OCI-LY1 (cell line): ENCODE data around the gene UNC13D.

Experiments
- H2AFZ ChIP-seq: fragments of 200-600 bp; sonication (generic), shearing (Covaris generic); 2 replicates; pipeline ENCODE4 v1.6.0; 2014; ENCODE audit warnings: antibody characterized with exemption, mild to moderate bottlenecking, low read length
- H3F3A ChIP-seq: fragments of 200-600 bp; sonication (generic), shearing (Covaris generic); 2 replicates; pipeline ENCODE4 v1.6.0; 2014; ENCODE audit warnings: mild to moderate bottlenecking, antibody characterized with exemption, low read length, moderate library complexity; ENCODE audit not compliant: insufficient read depth
- H3K27ac ChIP-seq: fragments of 200-600 bp; sonication (generic); 2 replicates; pipeline ENCODE4 v1.5.1; 2014; ENCODE audit warnings: low read length, mixed run types, mild to moderate bottlenecking, low read depth; ENCODE audit not compliant: poor library complexity, severe bottlenecking
- H3K27me3 ChIP-seq: fragments of 200-600 bp; sonication (generic); 2 replicates; pipeline ENCODE4 v1.6.0; 2014; ENCODE audit warnings: antibody characterized with exemption, mild to moderate bottlenecking, low read length, moderate library complexity; ENCODE audit not compliant: insufficient read depth
- H3K36me3 ChIP-seq: fragments of 200-600 bp; sonication (generic); 2 replicates; pipeline ENCODE4 v1.6.1; 2014; ENCODE audit warnings: mild to moderate bottlenecking, antibody characterized with exemption, low read length, moderate library complexity, mixed read lengths; ENCODE audit not compliant: insufficient read depth
- H3K4me1 ChIP-seq: fragments of 200-600 bp; sonication (generic); 2 replicates; pipeline ENCODE4 v1.5.1; 2014; ENCODE audit warnings: mild to moderate bottlenecking, low read length, moderate library complexity; ENCODE audit not compliant: insufficient read depth, severe bottlenecking
- H3K4me2 ChIP-seq: fragments of 200-600 bp; sonication (generic), shearing (Covaris generic); 2 replicates; pipeline ENCODE4 v1.6.1; 2014; ENCODE audit warnings: low read length
- H3K4me3 ChIP-seq: fragments of 200-600 bp; sonication (generic); 2 replicates; pipeline ENCODE4 v1.5.1; 2014; ENCODE audit warnings: low read length, low read depth, mild to moderate bottlenecking, mixed read lengths; ENCODE audit not compliant: poor library complexity, severe bottlenecking
- H3K79me2 ChIP-seq: fragments of 200-600 bp; shearing (Covaris generic); 2 replicates; pipeline ENCODE4 v1.6.1; 2016; ENCODE audit warnings: mixed run types, low read length, mixed read lengths; ENCODE audit not compliant: insufficient read depth
- H3K9ac ChIP-seq: fragments of 200-600 bp; sonication (generic), shearing (Covaris generic); 2 replicates; pipeline ENCODE4 v1.6.1; 2014; ENCODE audit warnings: mild to moderate bottlenecking, low read length, mixed read lengths
- H3K9me2 ChIP-seq: fragments of 200-600 bp; sonication (generic), shearing (Covaris generic); 2 replicates; pipeline ENCODE4 v1.6.1; 2014; ENCODE audit warnings: low read depth, mild to moderate bottlenecking, low read length, mixed read lengths
- H3K9me3 ChIP-seq: fragments of 200-600 bp; shearing (Covaris generic); 2 replicates; pipeline ENCODE4 v1.6.1; 2014; ENCODE audit warnings: low read length, mixed read lengths
- H4K20me1 ChIP-seq: fragments of 200-600 bp; sonication (generic), shearing (Covaris generic); 2 replicates; pipeline ENCODE4 v1.6.0; 2016; ENCODE audit warnings: mild to moderate bottlenecking, low read length; ENCODE audit not compliant: insufficient read depth
- CTCF ChIP-seq: fragments of 200-600 bp; sonication (generic), shearing (Covaris generic); IDR thresholded peaks from 2 replicates; pipeline ENCODE4 v1.5.1; 2017; ENCODE audit warnings: mild to moderate bottlenecking, antibody characterized with exemption, low read length, moderate library complexity, mixed read lengths
- EZH2 ChIP-seq: fragments of 200-600 bp; sonication (generic), shearing (Covaris generic); IDR thresholded peaks from 2 replicates; pipeline ENCODE4 v1.8.0; 2017; ENCODE audit warnings: borderline replicate concordance, mixed run types, mild to moderate bottlenecking, antibody characterized with exemption, low read length, moderate library complexity, mixed read lengths

Gene UNC13D

GRCh38 chr17:75828741-75829140 is 15.5 kb downstream of the UNC13D start:
- peak overlapping the region; percentile 69 for H3K4me2 ChIP-seq
- peaks cover 26% of the 10 kb centered on the region; the same call in 1 of the 2 replicates for H3K36me3 ChIP-seq
- no peak overlapping the region for H2AFZ ChIP-seq
- H3K79me2 ChIP-seq: no peaks in the 10 kb centered on the region
- no peaks in the 10 kb centered on the region for H3K9me3 ChIP-seq
- H3K4me1 ChIP-seq: peaks cover 55% of the 10 kb centered on the region
- no peaks in the 10 kb centered on the region for H4K20me1 ChIP-seq
- H3K27me3 ChIP-seq: 0 out of 2 replicates have a peak, but pooled peaks cover 5% of the 10 kb centered on the region
- peak overlapping the region; percentile 54 for H3K9ac ChIP-seq
- H3F3A ChIP-seq: no peaks in the 10 kb centered on the region
- peak overlapping the region; percentile 49 for H3K4me3 ChIP-seq
- peak overlapping the region; percentile 82 for H3K27ac ChIP-seq
- TF ChIP-seq EZH2: no peak
- no peak for TF ChIP-seq CTCF
- H3K9me2 ChIP-seq: no peaks in the 10 kb centered on the region

- Histone ChIP-seq H3K9me2 (no peaks in the 10 kb centered on the region), H4K20me1 (no peaks in the 10 kb centered on the region), H3K27ac (peak overlapping the region; percentile 82), H3K27me3 (no peaks in the 10 kb centered on the region), H2AFZ (no peak overlapping the region), H3K36me3 (peaks cover 33% of the 10 kb centered on the region; the same call in 1 of the 2 replicates), H3K4me3 (peak overlapping the region; percentile 49), H3F3A (no peaks in the 10 kb centered on the region), H3K4me1 (peaks cover 52% of the 10 kb centered on the region), H3K79me2 (no peaks in the 10 kb centered on the region), H3K9ac (peak overlapping the region; percentile 54), H3K9me3 (no peaks in the 10 kb centered on the region), H3K4me2 (peak overlapping the region; percentile 69)
- TF ChIP-seq EZH2 (no peak), CTCF (no peak)
Measured at GRCh38 chr17:75828076-75828400, 16.2 kb downstream of the UNC13D start.

GRCh38 chr17:75827308-75828075 is 16.7 kb downstream of the UNC13D start:
- Histone ChIP-seq H3K9me2 (no peaks in the 10 kb centered on the region), H3K9ac (peak overlapping the region; percentile 54), H3K79me2 (no peaks in the 10 kb centered on the region), H3K36me3 (peaks cover 39% of the 10 kb centered on the region; the same call in 1 of the 2 replicates), H3K9me3 (no peaks in the 10 kb centered on the region), H3K4me1 (peaks cover 47% of the 10 kb centered on the region), H3K27me3 (no peaks in the 10 kb centered on the region), H4K20me1 (no peaks in the 10 kb centered on the region), H2AFZ (no peak overlapping the region), H3F3A (no peaks in the 10 kb centered on the region), H3K4me3 (peak overlapping the region; percentile 49), H3K27ac (peak overlapping the region; percentile 82), H3K4me2 (peak overlapping the region; percentile 69)
- peak; percentile 78 for TF ChIP-seq CTCF
- no peak for TF ChIP-seq EZH2
